SK-N-SH treated with all-trans-retinoic acid at 6 μM for 48 hours (cell line): ENCODE measurements around the gene PROC.

Experiments
- ATAC-seq: fragments of 200-7000 bp; cut with Tn5 transposase; 3 replicates; pipeline ENCODE4 v1.9.1; 2020; ENCODE audit warnings: mild to moderate bottlenecking, moderate library complexity
- ARNTL ChIP-seq: fragments of 450-650 bp; formaldehyde crosslinking; IDR thresholded peaks from 2 replicates; pipeline ENCODE4 v1.5.0; 2020; ENCODE audit warnings: low read depth, mild to moderate bottlenecking, moderate library complexity, borderline replicate concordance
- BACH2 ChIP-seq: fragments of 250-450 bp; sonication (Bioruptor Pico); IDR thresholded peaks from 2 replicates; pipeline ENCODE4 v1.9.0; 2021; ENCODE audit warnings: mild to moderate bottlenecking, borderline replicate concordance
- CREB5 ChIP-seq: fragments of 250-450 bp; sonication (Bioruptor Pico); IDR thresholded peaks from 2 replicates; pipeline ENCODE4 v1.5.1; 2020; ENCODE audit warnings: low read depth, mild to moderate bottlenecking, moderate library complexity
- CSDC2 ChIP-seq: fragments of 250-450 bp; sonication (Bioruptor Pico); IDR thresholded peaks from 2 replicates; pipeline ENCODE4 v1.5.0; 2020; ENCODE audit warnings: mild to moderate bottlenecking, moderate library complexity
- CSRNP3 ChIP-seq: fragments of 250-450 bp; sonication (Bioruptor Pico); IDR thresholded peaks from 2 replicates; pipeline ENCODE4 v1.5.1; 2021; ENCODE audit warnings: mild to moderate bottlenecking, moderate library complexity
- ESRRG ChIP-seq: fragments of 250-450 bp; sonication (Bioruptor Pico); IDR thresholded peaks from 2 replicates; pipeline ENCODE4 v1.6.1; 2021; ENCODE audit warnings: mild to moderate bottlenecking
- ISL1 ChIP-seq: fragments of 250-450 bp; sonication (Bioruptor Pico); IDR thresholded peaks from 2 replicates; pipeline ENCODE4 v2.1.2; 2022; ENCODE audit warnings: mild to moderate bottlenecking, moderate library complexity
- OSR1 ChIP-seq: fragments of 250-450 bp; sonication (Bioruptor Pico); IDR thresholded peaks from 2 replicates; pipeline ENCODE4 v1.8.0; 2022; ENCODE audit warnings: moderate library complexity, mild to moderate bottlenecking, inconsistent platforms
- PATZ1 ChIP-seq: fragments of 250-450 bp; sonication (Bioruptor Pico); IDR thresholded peaks from 2 replicates; pipeline ENCODE4 v1.8.0; 2020; ENCODE audit warnings: mild to moderate bottlenecking, moderate library complexity, borderline replicate concordance
- POU6F1 ChIP-seq: fragments of 250-450 bp; sonication (Bioruptor Pico); IDR thresholded peaks from 2 replicates; pipeline ENCODE4 v1.8.0; 2021; ENCODE audit warnings: low read depth, mild to moderate bottlenecking, moderate library complexity, borderline replicate concordance
- PPARA ChIP-seq: fragments of 250-450 bp; sonication (Bioruptor Pico); IDR thresholded peaks from 2 replicates; pipeline ENCODE4 v1.5.0; 2020; ENCODE audit warnings: mild to moderate bottlenecking, borderline replicate concordance
- RARB ChIP-seq: fragments of 250-450 bp; sonication (Bioruptor Pico); IDR thresholded peaks from 2 replicates; pipeline ENCODE4 v1.8.0; 2021; ENCODE audit warnings: mild to moderate bottlenecking, moderate library complexity
- SNAI2 ChIP-seq: fragments of 250-450 bp; sonication (Bioruptor Pico); IDR thresholded peaks from 2 replicates; pipeline ENCODE4 v1.5.0; 2020; ENCODE audit warnings: mild to moderate bottlenecking, moderate library complexity
- TOX ChIP-seq: fragments of 250-450 bp; sonication (Bioruptor Pico); IDR thresholded peaks from 2 replicates; pipeline ENCODE4 v1.8.0; 2021; ENCODE audit warnings: mild to moderate bottlenecking, moderate library complexity, borderline replicate concordance
- TSHZ2 ChIP-seq: fragments of 250-450 bp; sonication (Bioruptor Pico); IDR thresholded peaks from 2 replicates; pipeline ENCODE4 v1.5.0; 2020; ENCODE audit warnings: mild to moderate bottlenecking, moderate library complexity
- ZC3H10 ChIP-seq: fragments of 250-450 bp; sonication (Bioruptor Pico); IDR thresholded peaks from 2 replicates; pipeline ENCODE4 v1.5.1; 2021; ENCODE audit warnings: mild to moderate bottlenecking, moderate library complexity
- ZFP3 ChIP-seq: fragments of 250-450 bp; sonication (Bioruptor Pico); IDR thresholded peaks from 2 replicates; pipeline ENCODE4 v1.5.0; 2020; ENCODE audit warnings: mild to moderate bottlenecking, moderate library complexity
- ZFP30 ChIP-seq: fragments of 450-650 bp; formaldehyde crosslinking; IDR thresholded peaks from 2 replicates; pipeline ENCODE4 v1.5.0; 2022; ENCODE audit warnings: mild to moderate bottlenecking, moderate library complexity
- ZNF565 ChIP-seq: fragments of 450-650 bp; formaldehyde crosslinking; conservative IDR thresholded peaks from 2 replicates; pipeline ENCODE4 v1.5.0; 2020; ENCODE audit warnings: low read depth, mild to moderate bottlenecking, moderate library complexity
- ZNF70 ChIP-seq: fragments of 450-650 bp; formaldehyde crosslinking; IDR thresholded peaks from 2 replicates; pipeline ENCODE4 v1.5.0; 2020; ENCODE audit warnings: mild to moderate bottlenecking, moderate library complexity
- ZNF8 ChIP-seq: fragments of 450-650 bp; formaldehyde crosslinking; IDR thresholded peaks from 2 replicates; pipeline ENCODE4 v1.5.0; 2020; ENCODE audit warnings: mild to moderate bottlenecking, moderate library complexity

Gene PROC

GRCh38 chr2:127449414-127449813, 31.2 kb downstream of the PROC start:
- TF ChIP-seq ZNF70 (CRISPR knock-in tag) (no peak), RARB (CRISPR knock-in tag) (no peak), PATZ1 (CRISPR knock-in tag) (no peak), TOX (no peak), CSDC2 (CRISPR knock-in tag) (no peak), ZFP30 (CRISPR knock-in tag) (no peak), CSRNP3 (CRISPR knock-in tag) (no peak), TSHZ2 (CRISPR knock-in tag) (no peak), PPARA (CRISPR knock-in tag) (no peak), ZNF8 (CRISPR knock-in tag) (no peak), BACH2 (CRISPR knock-in tag) (no peak), OSR1 (no peak), ZFP3 (CRISPR knock-in tag) (no peak), CREB5 (CRISPR knock-in tag) (no peak), ESRRG (no peak), POU6F1 (CRISPR knock-in tag) (no peak), ZC3H10 (no peak), ZNF565 (CRISPR knock-in tag) (no peak)
- ATAC-seq, result no peak

- TF ChIP-seq TOX (no peak), SNAI2 (no peak), POU6F1 (CRISPR knock-in tag) (no peak), BACH2 (CRISPR knock-in tag) (no peak), ISL1 (CRISPR knock-in tag) (no peak), ESRRG (no peak), CREB5 (CRISPR knock-in tag) (no peak), ZNF8 (CRISPR knock-in tag) (no peak), ARNTL (CRISPR knock-in tag) (no peak), ZNF70 (CRISPR knock-in tag) (no peak), PPARA (CRISPR knock-in tag) (no peak)
Observed at GRCh38 chr2:127449898-127450297, 31.7 kb downstream of the PROC start.

More at GRCh38 chr2:127449898-127450297, 31.7 kb downstream of the PROC start:
- no peak for ATAC-seq
